Measurements from ENCODE around the gene FAM120A.

- TF ChIP-seq CTCF (IDR thresholded peaks at IDR 0.05) (no peak), POLR2A (IDR thresholded peaks at IDR 0.05) (no peak)
Measured at GRCh38 chr9:93565089-93565488, 113.6 kb downstream of the FAM120A start.

Measured in prostate gland (tissue), 2 donors.